HL-60/S4 treated with phorbol 12-myristate 13-acetate at 8.2 ng/mL for 4 days and 3 days (cell line): Measurements from ENCODE around the gene ENAH.

Experiments used
- in situ Hi-C: fragments of 300-500 bp; cut with MboI; formaldehyde crosslinking; loops from 2 replicates; pipeline ENCODE4 v1.15.0; 2022; ENCODE audit warnings: low sequenced_read_pairs

Gene ENAH

GRCh38 chr1:225462714-225463574 is 190.0 kb downstream of the ENAH start:
- in situ Hi-C loops, result loop anchor here (25.0 kb wide), 1 partner anchor 649 kb away; no protein-coding TSS in a partner anchor

DNA sequence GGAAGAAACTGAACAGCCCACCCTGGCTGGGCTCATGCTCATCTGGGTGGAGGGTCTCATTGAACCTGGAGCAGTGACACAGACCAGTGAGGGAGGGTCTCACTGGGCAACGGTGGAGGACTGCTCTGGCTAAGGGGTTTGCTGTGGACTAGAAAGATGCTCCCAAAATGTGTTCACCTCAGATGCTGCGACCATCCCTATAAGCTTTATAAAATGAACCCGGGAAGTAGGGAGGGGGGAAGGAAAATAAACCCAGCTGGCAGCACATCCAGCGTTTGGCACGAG is 190.6 kb downstream of the ENAH start:
- in situ Hi-C loops, result loop anchor here (25.0 kb wide), 1 partner anchor 650 kb away; no protein-coding TSS in a partner anchor

GRCh38 chr1:225461533-225462428 is 191.1 kb downstream of the ENAH start:
- in situ Hi-C loops, result loop anchor here (25.0 kb wide), 1 partner anchor 651 kb away; no protein-coding TSS in a partner anchor

- in situ Hi-C loops, result loop anchor here (25.0 kb wide), 1 partner anchor 651 kb away; no protein-coding TSS in a partner anchor
Measured at GRCh38 chr1:225460737-225461532, 192.0 kb downstream of the ENAH start.

DNA sequence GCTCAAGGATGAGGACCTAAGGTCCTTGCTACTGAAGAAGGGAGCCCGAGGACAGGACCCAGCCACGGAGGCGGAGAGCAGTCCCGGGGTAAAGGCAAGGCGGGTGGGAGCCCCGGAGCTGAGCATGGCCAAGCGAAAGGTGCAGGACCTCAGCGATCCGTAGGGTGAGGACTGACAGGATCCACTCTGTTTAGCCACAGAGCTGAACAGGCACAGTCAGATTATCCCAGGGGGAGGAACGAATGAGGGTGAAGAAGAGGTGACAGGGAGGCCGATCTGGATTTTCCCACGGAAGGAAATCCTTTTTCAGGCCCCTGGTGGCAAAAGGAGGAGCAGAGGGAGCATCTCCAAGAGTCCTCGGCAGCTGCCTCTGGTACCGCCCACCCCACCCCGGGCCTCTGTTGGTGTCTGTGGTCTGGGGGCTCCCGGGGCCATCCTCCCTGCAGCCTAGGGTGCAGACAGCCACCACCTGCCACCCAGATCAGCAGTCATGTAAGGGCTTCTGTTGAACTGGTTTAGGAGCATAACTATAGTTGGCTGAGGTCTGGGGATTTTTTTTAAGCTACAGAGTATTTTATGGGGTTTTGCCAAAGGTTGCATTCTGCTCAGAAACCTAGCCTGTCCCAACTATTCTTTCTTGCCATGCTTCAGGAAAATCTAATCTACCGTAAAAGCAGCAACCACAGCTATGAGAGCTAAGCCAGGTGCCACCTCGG is 192.7 kb downstream of the ENAH start:
- in situ Hi-C loops, result loop anchor here (25.0 kb wide), 1 partner anchor 652 kb away; no protein-coding TSS in a partner anchor

GRCh38 chr1:225458222-225458631 is 194.7 kb downstream of the ENAH start:
- in situ Hi-C loops, result loop anchor here (25.0 kb wide), 1 partner anchor 654 kb away; no protein-coding TSS in a partner anchor

DNA sequence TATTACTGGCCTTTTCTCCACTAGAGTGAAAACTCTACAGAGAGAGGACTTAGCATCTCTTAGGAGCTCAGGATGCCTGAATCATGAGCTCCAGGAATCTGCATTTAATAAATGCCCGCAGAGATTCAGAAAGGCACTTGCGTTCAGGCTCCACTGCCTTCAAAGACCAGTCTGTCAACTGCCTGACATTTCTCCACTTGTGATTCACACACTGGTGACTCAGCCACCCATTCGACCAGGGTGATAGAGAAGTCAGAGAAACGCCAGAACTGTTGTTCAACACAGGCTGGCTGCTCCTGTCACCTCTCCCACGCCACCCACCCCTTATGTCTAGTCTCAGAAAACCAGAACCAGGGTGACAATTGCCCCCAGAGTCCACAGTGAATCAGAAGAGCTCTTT is 198.2 kb downstream of the ENAH start:
- in situ Hi-C loops, result loop anchor here (25.0 kb wide), 1 partner anchor 658 kb away; no protein-coding TSS in a partner anchor

- in situ Hi-C loops, result loop anchor here (25.0 kb wide), 1 partner anchor 658 kb away; no protein-coding TSS in a partner anchor
Measured at GRCh38 chr1:225453797-225454648, 198.9 kb downstream of the ENAH start.

DNA sequence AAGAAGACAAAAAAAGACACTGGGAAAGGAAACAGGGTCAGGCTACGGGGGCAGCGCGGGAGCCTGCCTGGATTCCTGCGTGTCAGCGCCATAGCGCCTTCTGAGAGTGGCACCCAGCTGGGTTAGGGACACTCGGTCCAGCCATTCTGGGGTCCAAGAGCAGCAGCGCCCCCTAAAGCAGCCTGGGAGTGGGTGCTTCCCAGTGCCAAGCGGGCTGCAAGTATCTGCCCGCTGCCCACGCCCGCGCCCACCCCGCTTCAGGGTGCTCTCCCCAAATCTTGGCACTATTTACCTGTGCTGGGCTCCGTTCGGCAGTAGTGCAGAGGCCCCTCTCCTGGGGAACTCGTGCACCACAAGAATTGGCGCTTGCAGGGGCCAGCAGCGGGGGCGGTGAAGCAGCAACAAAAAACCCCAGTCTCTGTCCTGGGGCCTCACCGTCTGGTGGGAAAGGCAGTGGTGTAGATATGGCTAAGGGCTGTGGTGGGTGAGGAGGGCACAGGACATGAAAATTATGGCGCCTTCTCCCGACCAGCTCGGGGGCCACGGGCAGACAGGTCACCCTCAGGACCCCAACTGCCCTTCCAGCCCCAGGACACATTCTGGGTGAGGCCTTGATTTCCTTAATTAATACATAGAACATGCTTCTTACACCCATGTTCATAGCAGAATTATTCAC is 200.9 kb downstream of the ENAH start:
- in situ Hi-C loops, result loop anchor here (25.0 kb wide), 1 partner anchor 660 kb away; no protein-coding TSS in a partner anchor

GRCh38 chr1:225451340-225451739 is 201.6 kb downstream of the ENAH start:
- in situ Hi-C loops, result loop anchor here (25.0 kb wide), 1 partner anchor 661 kb away; no protein-coding TSS in a partner anchor

DNA sequence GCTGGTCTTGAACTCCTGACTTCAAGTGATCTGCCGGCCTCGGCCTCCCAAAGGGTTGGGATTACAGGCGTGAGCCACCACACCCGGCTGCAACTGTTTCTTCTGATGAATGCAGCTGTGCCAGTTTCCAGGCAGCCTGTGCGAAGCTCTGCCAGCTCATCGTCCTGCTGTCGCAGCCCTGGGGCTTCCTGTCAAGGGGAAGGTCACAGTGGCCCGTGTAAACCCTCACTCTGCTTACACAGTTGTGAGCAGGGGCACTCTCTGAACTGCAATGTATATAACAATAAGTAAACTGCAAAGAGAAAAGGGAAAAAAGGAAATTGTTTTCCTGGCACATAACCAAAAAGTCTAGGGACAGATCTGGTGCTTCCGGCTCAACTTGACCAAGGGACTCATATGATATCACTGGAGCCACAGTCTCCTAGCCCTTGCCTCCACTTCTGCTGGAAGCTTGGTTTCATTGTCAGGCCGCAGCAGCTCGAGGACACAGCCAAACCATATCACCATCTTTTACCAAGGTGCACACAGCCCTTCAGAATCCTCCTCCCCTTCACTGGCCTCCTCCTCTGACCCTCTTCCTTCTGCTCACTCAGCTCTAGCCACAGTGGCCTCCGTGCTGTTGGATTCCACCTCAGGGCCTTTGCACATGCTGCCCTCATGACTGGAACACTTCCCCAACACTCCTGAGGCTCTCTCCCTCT is 202.3 kb downstream of the ENAH start:
- in situ Hi-C loops, result loop anchor here (25.0 kb wide), 1 partner anchor 662 kb away; no protein-coding TSS in a partner anchor

GRCh38 chr1:225449774-225450173 is 203.1 kb downstream of the ENAH start:
- in situ Hi-C loops, result loop anchor here (25.0 kb wide), 1 partner anchor 663 kb away; no protein-coding TSS in a partner anchor

GRCh38 chr1:225449261-225449660 is 203.7 kb downstream of the ENAH start:
- in situ Hi-C loops, result no loop called here

GRCh38 chr1:225448146-225448805 is 204.6 kb downstream of the ENAH start:
- in situ Hi-C loops, result no loop called here

DNA sequence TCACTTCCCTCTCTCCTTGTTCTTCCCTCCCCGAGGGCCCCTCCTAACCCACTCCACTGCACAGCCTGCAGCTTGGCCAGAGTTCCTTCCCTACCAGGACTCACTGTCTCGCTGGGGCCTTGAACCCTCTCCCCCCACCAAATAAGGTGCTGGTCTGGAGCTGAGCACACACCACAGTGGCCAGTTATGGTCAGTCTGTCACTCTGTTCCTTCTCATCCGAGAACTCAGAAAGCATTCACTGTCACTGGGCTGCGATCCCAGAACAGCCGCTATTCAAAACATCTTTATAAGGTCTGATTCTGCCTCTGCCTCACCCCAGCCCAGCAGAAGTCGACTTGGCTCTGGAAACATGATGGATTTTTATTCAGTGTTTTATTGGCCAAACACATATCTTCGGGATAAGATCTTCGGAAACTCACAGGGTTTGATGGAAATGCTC is 205.3 kb downstream of the ENAH start:
- in situ Hi-C loops, result no loop called here

- in situ Hi-C loops, result no loop called here
Measured at GRCh38 chr1:225446981-225447615, 205.8 kb downstream of the ENAH start.
